Right atrium auricular region (tissue), 2 donors: ENCODE data around the gene BABAM2. TPM values are rescaled to one million over a fixed set of nuclear protein-coding genes. Genes with fewer than 3 reads are reported as not detected.
A peak's percentile ranks its signal among the peaks of the same experiment; 100 is the strongest.

Experiments
- DNase-seq: peaks from one replicate; pipeline ENCODE4 v3.0.0-alpha.2; 2019; ENCODE audit warnings: low spot score
- H3K27ac ChIP-seq, 2 donors: fragments of 200-600 bp; sonication (generic); 1 replicate in 1 of 2; 2 replicates in 1 of 2; pipeline ENCODE4 v1.5.1; 2016 to 2019
- H3K27me3 ChIP-seq, 2 donors: fragments of 200-600 bp; sonication (generic); one replicate each; pipeline versions ENCODE4 v1.5.1 to v1.6.0; 2017 to 2019
- H3K36me3 ChIP-seq: fragments of 200-600 bp; sonication (generic); one replicate; pipeline ENCODE4 v1.5.1; 2016
- H3K4me1 ChIP-seq, 2 donors: fragments of 200-600 bp; sonication (generic); one replicate each; pipeline versions ENCODE4 v1.5.1 to v1.6.0; 2017 to 2019
- H3K4me3 ChIP-seq, 2 donors: fragments of 200-600 bp; sonication (generic); 1 replicate in 1 of 2; 2 replicates in 1 of 2; pipeline ENCODE4 v1.5.1; 2017 to 2019; ENCODE audit warnings: mild to moderate bottlenecking in 1 of 2, moderate library complexity in 1 of 2
- H3K9me3 ChIP-seq, 2 donors: fragments of 200-600 bp; sonication (generic); one replicate each; pipeline ENCODE4 v1.5.1; 2019
- CTCF ChIP-seq, 2 donors: fragments of 200-600 bp; sonication (generic); IDR thresholded peaks; one replicate each; pipeline ENCODE4 v1.5.1; 2019; ENCODE audit warnings: antibody characterized with exemption in 2 of 2
- total RNA-seq, 2 donors: library from RNA; depleted of rRNA; stranded (reverse); fragments of >200 nt; gene quantifications; one replicate each; pipeline ENCODE4 v1.1.0, GENCODE V29; 2016

Gene BABAM2
- 10 to 100 TPM; 58.8 to 60.6 TPM for total RNA-seq

DNA sequence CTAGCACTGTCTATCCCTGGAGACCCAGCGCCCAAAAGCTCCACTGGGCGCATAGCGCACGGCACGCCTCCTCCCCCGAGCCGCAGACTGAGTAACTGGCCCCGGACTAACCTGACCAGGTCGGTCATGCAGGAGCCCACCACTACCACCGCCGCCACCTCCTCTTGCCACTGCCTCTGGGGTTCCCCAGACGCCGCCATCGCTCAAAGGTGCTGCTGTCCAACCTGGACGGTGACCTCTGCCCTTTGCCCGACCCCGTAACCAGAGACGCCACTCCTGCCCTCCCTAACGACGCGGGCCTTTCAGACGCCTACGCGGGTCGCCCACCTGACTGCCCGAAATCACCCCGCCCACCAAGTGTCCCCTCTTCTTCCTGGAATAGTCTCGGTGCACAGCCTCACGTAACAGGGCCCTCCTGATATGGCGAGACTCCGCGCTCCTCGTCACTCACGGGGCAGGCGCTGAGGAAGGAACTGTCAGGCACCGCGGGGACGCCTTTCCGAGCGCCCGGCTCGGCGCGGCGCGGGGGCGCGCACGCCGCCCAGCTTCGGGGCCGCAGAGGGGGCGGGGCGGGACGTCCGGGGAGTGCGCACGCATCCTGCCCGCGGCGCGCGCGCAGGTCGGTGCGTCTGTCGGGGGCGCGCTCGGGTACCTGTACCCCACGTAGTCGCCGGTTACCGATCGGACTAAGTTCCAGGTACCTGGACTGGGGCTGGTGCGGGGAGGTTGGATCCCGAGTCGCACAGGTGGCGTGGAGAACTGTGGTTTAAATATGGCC is at the start of gene BABAM2, which contains the start of gene RBKS:
BABAM2 (plus strand) TSS at position 584 of the 778 bp plus-strand sequence. CDS start 3,828 bp downstream, outside the sequence.
RBKS (minus strand) TSS at position 242 of the 778 bp plus-strand sequence; CDS start at position 200, 42 bp downstream.
- Histone ChIP-seq H3K9me3 (no peaks in the 10 kb centered on the region), H3K4me1 (peaks cover 0 to 16% of the 10 kb centered on the region in 2 donors), H3K27ac (peak within 1 kb of the TSS; percentile 96 to 98), H3K27me3 (no peaks in the 10 kb centered on the region), H3K36me3 (no peaks in the 10 kb centered on the region), H3K4me3 (peak within 1 kb of the TSS; percentile 77)
- peak; percentile 88 for DNase-seq
- TF ChIP-seq CTCF (IDR thresholded peaks at IDR 0.05) = no peak

DNA sequence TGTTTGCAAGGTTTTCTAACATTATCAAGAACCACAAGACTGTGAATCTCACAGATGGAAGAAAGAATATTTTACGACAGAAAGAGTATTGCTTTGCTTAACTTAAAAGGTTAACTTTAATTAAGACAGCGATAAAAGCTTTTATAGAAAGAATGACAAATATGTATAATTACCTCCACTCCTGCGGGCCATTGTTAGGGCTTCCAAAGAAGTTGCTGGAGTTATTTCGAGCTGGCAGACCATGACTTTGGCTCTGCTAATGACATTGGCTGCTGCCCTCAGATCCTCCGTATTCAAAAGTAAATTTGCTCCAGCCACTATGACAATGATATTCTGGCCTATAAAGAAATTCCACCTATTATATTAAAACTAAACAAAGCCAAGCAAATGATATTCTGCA is 47.6 kb upstream of the BABAM2 start:
- no peak overlapping the region for H3K27ac ChIP-seq
- no peak overlapping the region for H3K4me3 ChIP-seq
- no peaks in the 10 kb centered on the region for H3K4me1 ChIP-seq
- TF ChIP-seq CTCF (IDR thresholded peaks at IDR 0.05) = no peak
- no peaks in the 10 kb centered on the region for H3K36me3 ChIP-seq
- H3K9me3 ChIP-seq = no peaks in the 10 kb centered on the region
- no peak for DNase-seq
- no peaks in the 10 kb centered on the region for H3K27me3 ChIP-seq

GRCh38 chr2:27843992-27844391 is 46.5 kb upstream of the BABAM2 start:
- no peaks in the 10 kb centered on the region for H3K36me3 ChIP-seq
- no peak overlapping the region for H3K27ac ChIP-seq
- no peaks in the 10 kb centered on the region for H3K4me1 ChIP-seq
- H3K9me3 ChIP-seq = no peaks in the 10 kb centered on the region
- no peak for TF ChIP-seq CTCF (IDR thresholded peaks at IDR 0.05)
- no peak overlapping the region for H3K4me3 ChIP-seq
- DNase-seq = no peak
- H3K27me3 ChIP-seq = no peaks in the 10 kb centered on the region

DNA sequence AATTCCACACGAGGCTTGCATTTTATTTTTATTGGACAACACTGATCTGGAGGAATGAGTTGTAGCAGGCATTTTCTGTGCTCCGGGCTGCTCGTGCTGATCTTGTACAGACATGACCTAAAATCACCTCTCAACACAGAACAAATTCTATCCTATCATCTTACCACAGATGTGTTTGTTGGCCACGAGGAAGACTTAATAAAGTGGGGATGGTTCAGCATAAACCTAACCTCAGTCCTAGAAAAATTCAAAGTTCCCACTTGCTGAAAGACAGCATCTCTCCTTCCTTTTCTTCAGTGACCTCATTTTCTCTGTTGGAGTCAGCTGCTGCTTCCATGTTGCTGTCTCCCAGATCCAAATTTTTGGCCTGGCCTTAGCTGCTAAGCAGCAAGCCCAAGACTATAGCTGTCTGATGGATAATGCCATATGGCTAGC is 45.7 kb upstream of the BABAM2 start:
- H3K27ac ChIP-seq = no peak overlapping the region

GRCh38 chr2:27847333-27847732 is 43.2 kb upstream of the BABAM2 start:
- H3K36me3 ChIP-seq = no peaks in the 10 kb centered on the region
- H3K4me1 ChIP-seq = no peaks in the 10 kb centered on the region
- H3K4me3 ChIP-seq = no peak overlapping the region
- DNase-seq = no peak
- no peak for TF ChIP-seq CTCF (IDR thresholded peaks at IDR 0.05)
- H3K9me3 ChIP-seq = no peaks in the 10 kb centered on the region
- H3K27ac ChIP-seq = no peak overlapping the region
- no peaks in the 10 kb centered on the region for H3K27me3 ChIP-seq

More for the DNA sequence above, 45.7 kb upstream of the BABAM2 start:
- Histone ChIP-seq H3K4me1 (no peaks in the 10 kb centered on the region), H3K9me3 (no peaks in the 10 kb centered on the region), H3K4me3 (no peak overlapping the region), H3K27me3 (no peaks in the 10 kb centered on the region), H3K36me3 (no peaks in the 10 kb centered on the region)
- TF ChIP-seq CTCF (IDR thresholded peaks at IDR 0.05) = no peak
- no peak for DNase-seq
